ENCODE data around the gene PTPRD. TPM values are rescaled to one million over a fixed set of nuclear protein-coding genes. Genes with fewer than 3 reads are reported as not detected.
A peak's percentile ranks its signal among the peaks of the same experiment; 100 is the strongest.

Gene PTPRD
- total and polyA plus RNA-seq, 9 donors: 16.2 to 231 (median 85.8) TPM

DNA sequence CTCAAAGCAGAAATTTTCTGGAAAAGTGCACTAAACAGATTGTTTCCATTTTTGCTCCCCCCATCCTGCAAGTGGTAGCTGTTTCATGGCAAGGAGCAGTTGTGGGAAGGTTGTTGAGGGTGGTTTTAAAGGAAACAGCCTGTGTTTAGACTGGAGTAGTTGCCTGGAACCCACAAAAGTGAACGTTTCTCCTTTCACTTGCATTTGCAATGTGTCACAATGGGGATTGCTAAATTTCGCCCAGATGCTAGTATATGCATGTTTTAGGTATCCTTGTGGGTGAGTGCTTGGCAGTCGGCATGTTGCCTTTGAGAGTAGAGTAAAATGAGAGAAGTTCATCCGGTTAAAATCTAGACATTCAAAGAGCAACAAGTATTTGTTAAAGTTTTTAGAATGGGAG is 1713.3 kb downstream of the PTPRD start:
- intact Hi-C loops (cut with DNase I): loop anchor here in 1 of 4 donors (10.0 kb wide), 1 partner anchor 415 kb away; no protein-coding TSS in a partner anchor
- no peak for DNase-seq

DNA sequence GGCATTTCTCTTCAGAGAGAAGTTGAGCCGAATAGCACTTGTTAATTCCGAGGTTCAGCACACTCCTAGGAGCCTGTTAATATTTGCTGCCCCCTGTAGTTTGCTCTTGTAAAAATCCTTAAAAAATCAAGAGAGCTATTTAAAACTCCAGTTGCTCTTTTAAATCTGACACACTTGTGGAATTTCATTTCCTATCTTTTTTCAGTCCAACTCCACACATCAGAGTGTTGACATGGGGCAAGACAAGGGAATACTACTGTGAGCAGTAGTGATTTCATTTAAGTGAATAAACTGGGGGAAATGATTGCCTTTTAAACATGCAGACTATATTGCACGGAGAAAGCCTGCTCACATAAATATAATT is 1717.0 kb downstream of the PTPRD start:
- 27 to 30% (median 29%) methylated on average over 3 of the region's 3 CpGs for WGBS, 3 donors
- no peaks in the 10 kb centered on the region for H3K27me3 ChIP-seq
- H3K9me3 ChIP-seq: no peaks in the 10 kb centered on the region
- DNase-seq: no peak
- H3K4me3 ChIP-seq: no peak overlapping the region
- intact Hi-C loops (cut with DNase I): loop anchor here in 1 of 4 donors (10.0 kb wide), 1 partner anchor 411 kb away; no protein-coding TSS in a partner anchor
- H3K4me1 ChIP-seq (ENCODE audit: insufficient read depth): peaks cover 1% of the 10 kb centered on the region
- no peak overlapping the region for H3K27ac ChIP-seq
- TF ChIP-seq, protein P1, sequence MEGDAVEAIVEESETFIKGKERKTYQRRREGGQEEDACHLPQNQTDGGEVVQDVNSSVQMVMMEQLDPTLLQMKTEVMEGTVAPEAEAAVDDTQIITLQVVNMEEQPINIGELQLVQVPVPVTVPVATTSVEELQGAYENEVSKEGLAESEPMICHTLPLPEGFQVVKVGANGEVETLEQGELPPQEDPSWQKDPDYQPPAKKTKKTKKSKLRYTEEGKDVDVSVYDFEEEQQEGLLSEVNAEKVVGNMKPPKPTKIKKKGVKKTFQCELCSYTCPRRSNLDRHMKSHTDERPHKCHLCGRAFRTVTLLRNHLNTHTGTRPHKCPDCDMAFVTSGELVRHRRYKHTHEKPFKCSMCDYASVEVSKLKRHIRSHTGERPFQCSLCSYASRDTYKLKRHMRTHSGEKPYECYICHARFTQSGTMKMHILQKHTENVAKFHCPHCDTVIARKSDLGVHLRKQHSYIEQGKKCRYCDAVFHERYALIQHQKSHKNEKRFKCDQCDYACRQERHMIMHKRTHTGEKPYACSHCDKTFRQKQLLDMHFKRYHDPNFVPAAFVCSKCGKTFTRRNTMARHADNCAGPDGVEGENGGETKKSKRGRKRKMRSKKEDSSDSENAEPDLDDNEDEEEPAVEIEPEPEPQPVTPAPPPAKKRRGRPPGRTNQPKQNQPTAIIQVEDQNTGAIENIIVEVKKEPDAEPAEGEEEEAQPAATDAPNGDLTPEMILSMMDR (IDR thresholded peaks at IDR 0.05): peak; percentile 38 to 68 (median 63)
- TF ChIP-seq POLR2A (IDR thresholded peaks at IDR 0.05): no peak
- no peak for TF ChIP-seq EP300 (IDR thresholded peaks at IDR 0.05)
- H3K36me3 ChIP-seq: no peaks in the 10 kb centered on the region

More for the DNA sequence above, 1713.3 kb downstream of the PTPRD start:
- Histone ChIP-seq H3K36me3 (no peaks in the 10 kb centered on the region), H3K4me3 (no peak overlapping the region), H3K4me1 (ENCODE audit: insufficient read depth) (peaks cover 1% of the 10 kb centered on the region), H3K9me3 (no peaks in the 10 kb centered on the region), H3K27ac (no peak overlapping the region), H3K27me3 (no peaks in the 10 kb centered on the region)
- WGBS, 3 donors: 38 to 56% (median 40%) methylated on average over 4 of the region's 4 CpGs
- TF ChIP-seq POLR2A (IDR thresholded peaks at IDR 0.05): no peak
- TF ChIP-seq, protein P1 (IDR thresholded peaks at IDR 0.05): no peak
- no peak for TF ChIP-seq EP300 (IDR thresholded peaks at IDR 0.05)

DNA sequence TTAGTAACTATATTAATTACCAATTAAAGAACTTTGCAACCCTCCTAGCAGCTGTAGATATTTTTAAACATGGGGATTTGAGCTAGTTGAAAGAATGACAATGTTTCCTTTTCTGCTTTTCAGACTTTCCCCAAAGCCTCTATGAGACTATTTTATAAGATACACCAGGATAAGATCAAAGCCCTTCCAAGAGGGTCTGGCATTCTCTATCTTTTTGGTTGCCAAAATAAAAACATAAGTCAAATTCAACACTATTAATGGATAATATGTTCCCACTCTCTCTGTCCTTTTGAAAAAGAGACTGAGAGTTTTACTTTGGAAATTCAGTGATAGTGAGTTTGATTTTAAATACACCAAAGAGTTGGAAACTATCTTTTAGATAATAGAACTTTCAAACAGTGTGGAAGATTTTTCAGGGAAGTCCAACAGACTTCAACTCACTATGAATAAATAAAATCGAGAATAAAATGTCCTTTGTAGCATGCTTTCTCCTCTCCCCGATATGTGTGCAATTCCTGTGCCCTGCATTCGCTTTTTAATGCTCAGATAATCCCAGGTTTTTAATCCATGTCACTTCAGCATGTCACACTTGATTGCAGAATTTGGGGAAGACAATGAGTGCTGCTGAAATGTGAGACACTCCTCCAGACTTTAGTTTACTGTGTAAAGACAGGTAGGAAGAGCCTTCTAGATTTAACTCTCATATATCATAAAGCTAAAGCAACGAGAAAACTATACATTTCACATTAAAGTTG is 1717.5 kb downstream of the PTPRD start:
- WGBS, 3 donors: 2 to 8% (median 3%) methylated on average over 4 of the region's 4 CpGs
- Histone ChIP-seq H3K9me3 (no peaks in the 10 kb centered on the region), H3K27me3 (no peaks in the 10 kb centered on the region), H3K36me3 (no peaks in the 10 kb centered on the region), H3K4me1 (ENCODE audit: insufficient read depth) (peaks cover 1% of the 10 kb centered on the region), H3K27ac (no peak overlapping the region), H3K4me3 (no peak overlapping the region)
- TF ChIP-seq EP300 (IDR thresholded peaks at IDR 0.05) (no peak), POLR2A (IDR thresholded peaks at IDR 0.05) (no peak)
- TF ChIP-seq, protein P1 (IDR thresholded peaks at IDR 0.05): no peak
- intact Hi-C loops (cut with DNase I): loop anchor here in 1 of 4 donors (10.0 kb wide), 1 partner anchor 410 kb away; no protein-coding TSS in a partner anchor
- no peak for DNase-seq

DNA sequence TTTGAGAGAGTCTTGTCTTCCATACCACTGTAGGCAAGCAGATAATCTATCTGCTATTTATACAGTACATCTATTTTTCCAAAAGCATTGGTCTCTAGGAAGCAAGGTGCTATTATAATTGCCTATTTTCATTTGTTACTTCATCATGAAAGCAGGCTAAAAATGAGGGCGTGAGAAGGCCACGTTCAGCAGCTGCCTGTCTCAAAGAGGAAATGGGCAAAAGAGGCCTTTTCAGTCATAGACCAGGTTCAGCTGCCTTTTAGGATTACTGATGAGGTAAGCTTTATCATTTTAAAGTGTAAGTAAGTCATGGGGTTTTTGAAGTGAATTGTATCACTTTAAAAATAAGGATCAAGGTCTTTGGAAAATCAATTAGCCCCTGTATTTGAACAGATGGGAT is 1722.1 kb downstream of the PTPRD start:
- intact Hi-C loops (cut with DNase I): loop anchor here in 1 of 4 donors (10.0 kb wide), 1 partner anchor 406 kb away; no protein-coding TSS in a partner anchor
- Histone ChIP-seq H3K36me3 (no peaks in the 10 kb centered on the region), H3K27me3 (no peaks in the 10 kb centered on the region), H3K4me3 (no peak overlapping the region), H3K27ac (no peak overlapping the region), H3K9me3 (no peaks in the 10 kb centered on the region), H3K4me1 (ENCODE audit: insufficient read depth) (no peaks in the 10 kb centered on the region)
- no peak for DNase-seq
- WGBS, 3 donors: 83 to 87% (median 84%) methylated on average over 2 of the region's 2 CpGs
- TF ChIP-seq, protein P1 (IDR thresholded peaks at IDR 0.05): no peak
- TF ChIP-seq EP300 (IDR thresholded peaks at IDR 0.05): no peak

Data from ovary (tissue), 9 donors.